ENCODE measurements around the gene CHP1. TPM values are rescaled to one million over a fixed set of nuclear protein-coding genes. Genes with fewer than 3 reads are reported as not detected.
A peak's percentile ranks its signal among the peaks of the same experiment; 100 is the strongest.
"Not testable (repeated sequence)": the region's sequence is repeated elsewhere in the genome, so short reads cannot be mapped to it uniquely, and the experiment has no call there.

The CHP1 gene
- total RNA-seq, 8 experiments from 2014 or later = 32.1 to 98.9 (median 50.3) TPM

GRCh38 chr15:41284427-41285177 is 53.5 kb downstream of the CHP1 start:
- H3K4me1 ChIP-seq (replicated peaks in 1 of 2) = peaks cover 9 to 15% of the 10 kb centered on the region in 2 donors
- ATAC-seq (replicated peaks in 6 of 8) = no peak
- 0 to 2% (median 1%) methylated on average over 1 to 20 of the region's 20 CpGs for WGBS, 10 experiments
- peak overlapping the region; percentile 85 to 94 for H3K27ac ChIP-seq
- in situ Hi-C loops (cut with MboI; ENCODE audit: low pct_unique_long_range_greater_than_20kb in 2 of 9, low sequenced_read_pairs in 9 of 9, unreplicated experiment in 9 of 9) = no loop called here
- peak overlapping the region; percentile 75 to 94 (median 84) for H3K4me3 ChIP-seq

DNA sequence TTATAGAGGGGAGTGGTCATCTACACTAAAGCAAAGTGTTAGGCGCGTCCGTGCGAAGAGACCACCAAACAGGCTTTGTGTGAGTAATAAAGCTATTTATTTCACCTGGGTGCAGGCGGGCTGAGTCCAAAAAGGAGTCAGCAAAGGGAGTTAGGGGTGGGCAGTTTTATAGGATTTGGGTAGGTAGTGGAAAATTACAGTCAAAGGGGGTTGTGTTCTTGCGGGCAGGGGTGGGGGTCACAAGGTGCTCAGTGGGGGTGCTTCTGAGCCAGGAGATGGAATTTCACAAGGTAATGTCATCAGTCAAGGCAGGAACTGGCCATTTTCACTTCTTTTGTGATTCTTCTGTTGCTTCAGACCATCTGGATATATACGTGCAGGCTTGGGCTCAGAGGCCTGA is 54.2 kb downstream of the CHP1 start:
- H3K4me1 ChIP-seq (replicated peaks in 1 of 2) = peaks cover 9 to 15% of the 10 kb centered on the region in 2 donors
- H3K27ac ChIP-seq = peak overlapping the region in 1 of 2 donors; percentile 85
- WGBS, 10 experiments = 0 to 100% (median 51%) methylated on average over 1 to 6 of the region's 7 CpGs; no CpG with 5 or more reads in 2 of the 10 experiments
- peak overlapping the region; percentile 75 to 94 (median 84) for H3K4me3 ChIP-seq
- no peak for ATAC-seq (replicated peaks in 6 of 8)
- in situ Hi-C loops (cut with MboI; ENCODE audit: low pct_unique_long_range_greater_than_20kb in 2 of 9, low sequenced_read_pairs in 9 of 9, unreplicated experiment in 9 of 9) = no loop called here

DNA sequence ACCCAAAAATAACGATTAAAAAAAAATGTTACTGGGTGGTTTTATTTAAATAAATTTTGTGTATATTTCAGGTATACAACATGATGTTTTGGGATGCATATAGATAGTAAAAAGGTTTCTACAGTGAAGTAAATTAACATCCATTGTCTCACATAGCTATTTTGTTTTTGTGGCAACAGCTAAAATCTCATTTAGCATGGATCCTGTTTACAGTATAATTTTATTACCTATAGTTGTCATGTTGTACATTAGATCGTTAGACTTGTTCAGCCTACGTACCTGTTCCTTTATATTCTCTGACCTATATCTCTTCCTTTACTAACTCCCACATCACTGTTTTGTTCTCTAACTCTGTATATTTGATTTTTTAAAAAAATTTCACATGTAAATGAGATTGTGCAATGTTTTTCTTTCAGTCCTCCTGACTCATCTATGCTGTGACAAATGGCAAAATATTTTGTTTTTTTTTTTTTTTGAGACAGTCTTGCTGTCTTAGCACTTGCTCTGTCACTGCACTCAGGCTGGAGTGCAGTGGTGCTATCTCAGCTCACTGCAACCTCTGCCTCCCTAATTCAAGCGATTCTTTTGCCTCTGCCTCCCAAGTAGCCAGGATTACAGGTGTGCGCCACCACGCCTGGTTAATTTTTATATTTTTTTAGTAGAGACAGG is 55.7 kb downstream of the CHP1 start:
- H3K27ac ChIP-seq = no peak overlapping the region
- no peak overlapping the region for H3K4me3 ChIP-seq
- ATAC-seq (replicated peaks in 6 of 8) = peak in 2 of 8 experiments; percentile 1 to 7
- in situ Hi-C loops (cut with MboI; ENCODE audit: low pct_unique_long_range_greater_than_20kb in 2 of 9, low sequenced_read_pairs in 9 of 9, unreplicated experiment in 9 of 9) = no loop called here
- peaks cover 9 to 15% of the 10 kb centered on the region in 2 donors for H3K4me1 ChIP-seq (replicated peaks in 1 of 2)
- WGBS, 10 experiments = 89 to 100% (median 97%) methylated on average over 2 to 6 of the region's 6 CpGs

DNA sequence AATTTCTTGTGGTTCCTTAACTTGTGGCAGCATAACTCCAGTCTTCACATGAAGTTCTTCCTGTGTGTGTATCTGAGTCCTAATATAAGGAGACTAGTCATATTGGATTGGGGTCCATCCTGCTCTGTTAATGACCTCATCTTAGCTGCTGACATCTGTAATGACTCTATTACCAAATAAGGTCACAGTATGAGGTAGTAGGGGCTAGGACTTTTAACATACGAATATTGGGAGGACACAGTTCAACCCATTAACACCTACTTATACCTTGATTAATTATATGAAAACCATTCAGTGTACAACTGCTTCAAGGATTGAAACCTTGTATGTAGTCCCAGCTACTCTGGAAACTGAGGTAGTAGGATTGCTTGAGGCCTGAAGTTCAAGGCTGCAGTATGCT is 57.4 kb downstream of the CHP1 start:
- WGBS, 10 experiments = 56 to 100% (median 75%) methylated on average over 1 of the region's 1 CpG; no CpG with 5 or more reads in 7 of the 10 experiments
- in situ Hi-C loops (cut with MboI; ENCODE audit: low pct_unique_long_range_greater_than_20kb in 2 of 9, low sequenced_read_pairs in 9 of 9, unreplicated experiment in 9 of 9) = no loop called here
- no peak for ATAC-seq (replicated peaks in 6 of 8)
- H3K27ac ChIP-seq = no peak overlapping the region
- H3K4me3 ChIP-seq = no peak overlapping the region
- H3K4me1 ChIP-seq (replicated peaks in 1 of 2) = peaks cover 3 to 8% of the 10 kb centered on the region in 2 donors

GRCh38 chr15:41289953-41290352 is 58.9 kb downstream of the CHP1 start:
- in situ Hi-C loops (cut with MboI; ENCODE audit: low pct_unique_long_range_greater_than_20kb in 2 of 9, low sequenced_read_pairs in 9 of 9, unreplicated experiment in 9 of 9) = no loop called here
- no peak overlapping the region for H3K27ac ChIP-seq
- ATAC-seq (replicated peaks in 6 of 8) = no peak
- no peak overlapping the region for H3K4me3 ChIP-seq
- peaks cover 3 to 8% of the 10 kb centered on the region in 2 donors for H3K4me1 ChIP-seq (replicated peaks in 1 of 2)
- WGBS, 10 experiments = 78 to 100% (median 100%) methylated on average over 1 to 2 of the region's 2 CpGs; no CpG with 5 or more reads in 1 of the 10 experiments

GRCh38 chr15:41291065-41291631 is 60.1 kb downstream of the CHP1 start:
- in situ Hi-C loops (cut with MboI; ENCODE audit: low pct_unique_long_range_greater_than_20kb in 2 of 9, low sequenced_read_pairs in 9 of 9, unreplicated experiment in 9 of 9) = no loop called here
- Histone ChIP-seq H3K4me1 (replicated peaks in 1 of 2) (no peaks in the 10 kb centered on the region), H3K27ac (no peak overlapping the region), H3K4me3 (no peak overlapping the region)
- ATAC-seq (replicated peaks in 6 of 8) = no peak
- 57 to 100% (median 94%) methylated on average over 1 to 6 of the region's 9 CpGs; no CpG with 5 or more reads in 3 of the 10 experiments for WGBS, 10 experiments

- Histone ChIP-seq H3K4me3 (no peak overlapping the region), H3K4me1 (replicated peaks in 1 of 2) (no peaks in the 10 kb centered on the region), H3K27ac (no peak overlapping the region)
- in situ Hi-C loops (cut with MboI; ENCODE audit: low pct_unique_long_range_greater_than_20kb in 2 of 9, low sequenced_read_pairs in 9 of 9, unreplicated experiment in 9 of 9) = no loop called here
- ATAC-seq (replicated peaks in 6 of 8) = no peak
- WGBS, 10 experiments = 50 to 100% (median 71%) methylated on average over 1 of the region's 1 CpG; no CpG with 5 or more reads in 1 of the 10 experiments
Measured at GRCh38 chr15:41292521-41292920, 61.5 kb downstream of the CHP1 start.

DNA sequence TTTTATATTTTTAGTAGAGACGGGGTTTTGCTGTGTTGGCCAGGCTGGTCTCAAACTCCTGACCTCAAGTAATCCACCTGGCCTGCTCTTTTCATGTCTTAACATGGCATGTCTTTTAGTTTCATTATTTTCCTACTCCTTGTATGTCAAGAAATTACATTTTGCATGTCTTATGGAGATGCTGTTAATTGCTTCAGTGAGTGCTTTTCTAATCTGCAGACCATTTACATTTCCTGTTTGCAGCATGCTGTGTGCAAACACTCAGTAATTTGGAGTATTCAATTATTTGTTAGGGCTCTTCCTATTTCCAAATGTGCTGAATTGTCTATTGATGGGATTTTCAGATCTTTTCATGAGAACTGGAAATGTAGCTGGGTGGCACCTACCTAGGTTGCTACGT is 70.1 kb downstream of the CHP1 start:
- H3K27ac ChIP-seq; H3K4me3 ChIP-seq; in situ Hi-C loops (cut with MboI; ENCODE audit: low pct_unique_long_range_greater_than_20kb in 2 of 9, low sequenced_read_pairs in 9 of 9, unreplicated experiment in 9 of 9); H3K4me1 ChIP-seq (replicated peaks in 1 of 2): not testable (repeated sequence)
- 20 to 100% (median 100%) methylated on average over 1 to 2 of the region's 2 CpGs; no CpG with 5 or more reads in 3 of the 10 experiments for WGBS, 10 experiments
- peak in 3 of 8 experiments; percentile 80 to 95 (median 85) for ATAC-seq (replicated peaks in 6 of 8)

GRCh38 chr15:41301587-41301986 is 70.5 kb downstream of the CHP1 start:
- Histone ChIP-seq H3K27ac (no peak overlapping the region), H3K4me3 (no peak overlapping the region), H3K4me1 (replicated peaks in 1 of 2) (no peaks in the 10 kb centered on the region)
- peak in 3 of 8 experiments; percentile 73 to 82 (median 77) for ATAC-seq (replicated peaks in 6 of 8)
- in situ Hi-C loops (cut with MboI; ENCODE audit: low pct_unique_long_range_greater_than_20kb in 2 of 9, low sequenced_read_pairs in 9 of 9, unreplicated experiment in 9 of 9) = no loop called here
- 0 to 100% (median 88%) methylated on average over 1 of the region's 1 CpG; no CpG with 5 or more reads in 2 of the 10 experiments for WGBS, 10 experiments

GRCh38 chr15:41304149-41304770 is 73.2 kb downstream of the CHP1 start:
- WGBS, 10 experiments = 67 to 100% (median 91%) methylated on average over 1 to 3 of the region's 3 CpGs; no CpG with 5 or more reads in 2 of the 10 experiments
- ATAC-seq (replicated peaks in 6 of 8) = no peak
- no peak overlapping the region for H3K4me3 ChIP-seq
- H3K27ac ChIP-seq = no peak overlapping the region
- in situ Hi-C loops (cut with MboI; ENCODE audit: low pct_unique_long_range_greater_than_20kb in 2 of 9, low sequenced_read_pairs in 9 of 9, unreplicated experiment in 9 of 9) = no loop called here
- H3K4me1 ChIP-seq (replicated peaks in 1 of 2) = no peaks in the 10 kb centered on the region

GRCh38 chr15:41307679-41308078 is 76.6 kb downstream of the CHP1 start:
- in situ Hi-C loops (cut with MboI; ENCODE audit: low pct_unique_long_range_greater_than_20kb in 2 of 9, low sequenced_read_pairs in 9 of 9, unreplicated experiment in 9 of 9) = no loop called here
- Histone ChIP-seq H3K27ac (no peak overlapping the region), H3K4me1 (replicated peaks in 1 of 2) (no peaks in the 10 kb centered on the region), H3K4me3 (no peak overlapping the region)
- 77 to 100% (median 82%) methylated on average over 2 to 3 of the region's 5 CpGs; no CpG with 5 or more reads in 5 of the 10 experiments for WGBS, 10 experiments
- no peak for ATAC-seq (replicated peaks in 6 of 8)

- WGBS, 10 experiments = 83 to 100% (median 100%) methylated on average over 1 to 2 of the region's 2 CpGs; no CpG with 5 or more reads in 4 of the 10 experiments
- H3K27ac ChIP-seq = no peak overlapping the region
- H3K4me3 ChIP-seq = no peak overlapping the region
- no peaks in the 10 kb centered on the region for H3K4me1 ChIP-seq (replicated peaks in 1 of 2)
- no peak for ATAC-seq (replicated peaks in 6 of 8)
- in situ Hi-C loops (cut with MboI; ENCODE audit: low pct_unique_long_range_greater_than_20kb in 2 of 9, low sequenced_read_pairs in 9 of 9, unreplicated experiment in 9 of 9) = no loop called here
Measured at GRCh38 chr15:41309226-41309905, 78.3 kb downstream of the CHP1 start.
